ENCODE results near the gene DONSON. TPM values are rescaled to one million over a fixed set of nuclear protein-coding genes. Genes with fewer than 3 reads are reported as not detected.
"Not testable (repeated sequence)": the region's sequence is repeated elsewhere in the genome, so short reads cannot be mapped to it uniquely, and the experiment has no call there.

The DONSON gene, protein sequence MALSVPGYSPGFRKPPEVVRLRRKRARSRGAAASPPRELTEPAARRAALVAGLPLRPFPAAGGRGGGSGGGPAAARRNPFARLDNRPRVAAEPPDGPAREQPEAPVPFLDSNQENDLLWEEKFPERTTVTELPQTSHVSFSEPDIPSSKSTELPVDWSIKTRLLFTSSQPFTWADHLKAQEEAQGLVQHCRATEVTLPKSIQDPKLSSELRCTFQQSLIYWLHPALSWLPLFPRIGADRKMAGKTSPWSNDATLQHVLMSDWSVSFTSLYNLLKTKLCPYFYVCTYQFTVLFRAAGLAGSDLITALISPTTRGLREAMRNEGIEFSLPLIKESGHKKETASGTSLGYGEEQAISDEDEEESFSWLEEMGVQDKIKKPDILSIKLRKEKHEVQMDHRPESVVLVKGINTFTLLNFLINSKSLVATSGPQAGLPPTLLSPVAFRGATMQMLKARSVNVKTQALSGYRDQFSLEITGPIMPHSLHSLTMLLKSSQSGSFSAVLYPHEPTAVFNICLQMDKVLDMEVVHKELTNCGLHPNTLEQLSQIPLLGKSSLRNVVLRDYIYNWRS
- total RNA-seq: 10 to 100 TPM in 3 of 4 donors, 1 to 10 TPM in 1; 6.1 to 13.2 (median 11.9) TPM

GRCh38 chr21:33588485-33589335 lies at the start of gene DONSON:
Gene DONSON, minus strand, starts transcription at chr21:33588684. Its CDS starts 43 bp downstream, at chr21:33588641.
- intact Hi-C loops (cut with DNase I): no loop called here
- H3K4me3 ChIP-seq: peak within 1 kb of the TSS; percentile 67 to 88 (median 84)
- no peaks in the 10 kb centered on the region for H3K27me3 ChIP-seq
- DNase-seq: peak; percentile 17
- no peaks in the 10 kb centered on the region for H3K9me3 ChIP-seq
- peaks cover 0 to 20% (median 0%) of the 10 kb centered on the region in 3 donors for H3K4me1 ChIP-seq
- peak within 1 kb of the TSS; percentile 90 to 95 (median 92) for H3K27ac ChIP-seq
- H3K36me3 ChIP-seq: peaks cover 0 to 13% (median 0%) of the 10 kb centered on the region in 3 donors
- 0% methylated on average over 1 to 11 of the region's 78 CpGs for WGBS, 2 donors
- TF ChIP-seq POLR2A (IDR thresholded peaks at IDR 0.05) (peak in 3 of 4 donors; percentile 13 to 74 (median 62)), CTCF (IDR thresholded peaks at IDR 0.05) (peak in 2 of 6 experiments; percentile 17 to 41)

- no peak for TF ChIP-seq CTCF (IDR thresholded peaks at IDR 0.05)
- no peak for TF ChIP-seq POLR2A (IDR thresholded peaks at IDR 0.05)
- peaks cover 0 to 43% (median 5%) of the 10 kb centered on the region in 3 donors for H3K36me3 ChIP-seq
- DNase-seq: no peak
- no peak overlapping the region for H3K4me3 ChIP-seq
- H3K27me3 ChIP-seq: no peaks in the 10 kb centered on the region
- no peaks in the 10 kb centered on the region for H3K9me3 ChIP-seq
- peaks cover 0 to 2% (median 0%) of the 10 kb centered on the region in 3 donors for H3K4me1 ChIP-seq
- 90 to 93% methylated on average over 2 of the region's 2 CpGs for WGBS, 2 donors
- no peak overlapping the region for H3K27ac ChIP-seq
- intact Hi-C loops (cut with DNase I): no loop called here
These were observed 45.8 kb upstream of the DONSON start for GRCh38 chr21:33634254-33634653.

DNA sequence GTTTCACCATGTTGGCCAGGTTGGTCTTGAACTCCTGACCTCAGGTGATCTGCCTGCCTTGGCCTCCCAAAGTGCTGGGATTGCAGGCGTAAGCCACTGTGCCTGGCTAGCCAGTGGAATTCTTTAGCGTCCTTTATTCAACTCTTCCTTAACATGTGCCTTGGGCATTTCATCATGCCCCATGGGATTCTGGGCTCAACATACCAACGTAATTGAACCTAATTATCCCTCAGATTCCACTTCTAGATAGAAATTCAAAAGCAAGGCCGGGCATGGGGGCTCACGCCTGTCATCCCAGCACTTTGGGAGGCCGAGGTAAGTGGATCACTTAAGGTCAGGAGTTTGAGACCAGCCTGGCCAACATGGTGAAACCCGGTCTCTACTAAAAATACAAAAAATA lies 37.7 kb upstream of the DONSON start:
- H3K4me3 ChIP-seq; H3K27ac ChIP-seq; intact Hi-C loops (cut with DNase I); H3K9me3 ChIP-seq; H3K27me3 ChIP-seq; DNase-seq; H3K4me1 ChIP-seq: not testable (repeated sequence)
- peaks cover 0 to 70% (median 15%) of the 10 kb centered on the region in 3 donors for H3K36me3 ChIP-seq
- 96 to 97% methylated on average over 5 to 6 of the region's 7 CpGs for WGBS, 2 donors

- intact Hi-C loops (cut with DNase I): no loop called here
- no peak overlapping the region for H3K4me3 ChIP-seq
- H3K9me3 ChIP-seq: no peaks in the 10 kb centered on the region
- H3K4me1 ChIP-seq: no peaks in the 10 kb centered on the region
- peaks cover 0 to 68% (median 10%) of the 10 kb centered on the region in 3 donors for H3K36me3 ChIP-seq
- H3K27ac ChIP-seq: no peak overlapping the region
- no peaks in the 10 kb centered on the region for H3K27me3 ChIP-seq
- no peak for DNase-seq
- no peak for TF ChIP-seq CTCF (IDR thresholded peaks at IDR 0.05)
- no peak for TF ChIP-seq POLR2A (IDR thresholded peaks at IDR 0.05)
These were observed 33.8 kb upstream of the DONSON start for GRCh38 chr21:33622253-33622652.

GRCh38 chr21:33619726-33620125 lies 31.2 kb upstream of the DONSON start:
- peaks cover 0 to 82% (median 10%) of the 10 kb centered on the region in 3 donors for H3K36me3 ChIP-seq
- intact Hi-C loops (cut with DNase I): no loop called here
- H3K27ac ChIP-seq: no peak overlapping the region
- H3K9me3 ChIP-seq: no peaks in the 10 kb centered on the region
- TF ChIP-seq CTCF (IDR thresholded peaks at IDR 0.05): no peak
- no peak for TF ChIP-seq POLR2A (IDR thresholded peaks at IDR 0.05)
- H3K4me3 ChIP-seq: no peak overlapping the region
- 83 to 93% methylated on average over 4 of the region's 4 CpGs for WGBS, 2 donors
- no peaks in the 10 kb centered on the region for H3K27me3 ChIP-seq
- no peak for DNase-seq
- H3K4me1 ChIP-seq: no peaks in the 10 kb centered on the region

Measured in esophagus squamous epithelium (tissue), 5 donors.